Glomerular visceral epithelial cell (primary cell): Measurements from ENCODE around the gene RBM7.

Experiments
- DNase-seq: peaks from one replicate; pipeline ENCODE4 v3.0.0-alpha.2; 2016; ENCODE audit errors: extremely low spot score

Gene RBM7

GRCh38 chr11:114448749-114449482, 48.5 kb downstream of the RBM7 start:
- no peak for DNase-seq

- no peak for DNase-seq
Observed at GRCh38 chr11:114449845-114450244, 49.4 kb downstream of the RBM7 start.

DNA sequence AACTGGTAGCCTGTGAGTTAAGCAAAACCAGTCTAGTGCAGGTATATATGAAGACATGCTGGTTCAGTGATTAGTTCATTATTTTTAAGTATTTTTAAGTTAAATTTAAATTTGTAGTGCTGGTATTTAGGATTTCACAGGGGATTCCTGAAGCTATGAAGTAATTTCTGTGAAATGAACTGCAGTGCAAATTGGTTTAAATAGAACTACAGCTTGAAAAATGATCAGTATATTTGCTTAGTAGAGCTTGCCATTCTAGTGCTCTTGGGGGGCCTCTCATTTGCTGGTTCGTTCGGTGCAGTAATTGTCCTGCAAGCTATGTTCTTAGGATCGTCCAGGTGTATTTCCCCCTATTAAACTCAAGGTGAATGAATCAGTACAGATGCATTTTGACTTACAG, 51.9 kb downstream of the RBM7 start:
- DNase-seq = no peak
